ENCODE results near the gene VPS13A. TPM values are rescaled to one million over a fixed set of nuclear protein-coding genes. Genes with fewer than 3 reads are reported as not detected.
A peak's percentile ranks its signal among the peaks of the same experiment; 100 is the strongest.

Gene VPS13A
- 37.8 TPM for total RNA-seq

DNA sequence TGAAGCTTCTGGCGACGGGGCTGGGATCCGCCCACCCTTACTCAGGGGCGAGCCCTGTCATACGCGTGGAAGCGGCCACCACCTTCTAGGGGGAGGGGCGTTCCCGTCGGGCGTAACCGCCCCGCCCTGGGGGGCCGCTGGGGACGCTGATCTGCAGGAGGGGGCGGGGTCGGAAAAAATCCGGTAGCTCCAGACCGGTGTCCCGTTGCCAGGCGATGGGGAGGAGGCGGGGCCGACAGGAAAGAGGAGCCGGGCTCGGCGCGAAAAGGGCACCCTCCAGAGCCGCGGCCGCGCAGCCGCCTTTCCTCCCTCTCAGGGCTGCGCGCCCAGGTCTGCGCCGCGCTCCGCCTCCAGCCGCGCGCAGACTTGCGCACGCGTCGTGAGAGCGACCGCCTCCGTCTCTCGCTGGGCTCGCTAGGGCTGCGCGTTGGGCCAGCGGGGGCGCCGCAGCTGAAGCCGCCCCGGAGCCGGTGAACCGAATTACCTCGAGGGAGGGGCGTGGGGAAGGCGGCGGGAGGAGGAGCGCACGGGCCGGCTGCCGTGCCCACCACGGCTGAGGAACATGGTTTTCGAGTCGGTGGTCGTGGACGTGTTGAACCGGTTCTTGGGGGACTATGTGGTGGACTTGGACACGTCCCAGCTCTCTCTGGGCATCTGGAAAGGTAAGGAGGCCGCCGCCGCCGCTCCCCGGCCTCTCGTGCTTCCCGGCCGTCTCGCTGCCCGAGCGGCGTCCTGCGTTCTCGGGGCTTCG, at the start of gene VPS13A:
Gene VPS13A, plus strand, starts transcription at position 392 of the 751 bp plus-strand sequence. Its CDS starts 171 bp downstream, at position 563.
- no peaks in the 10 kb centered on the region for H3K9me3 ChIP-seq
- intact Hi-C loops (cut with DNase I) = no loop called here
- TF ChIP-seq, protein P1, sequence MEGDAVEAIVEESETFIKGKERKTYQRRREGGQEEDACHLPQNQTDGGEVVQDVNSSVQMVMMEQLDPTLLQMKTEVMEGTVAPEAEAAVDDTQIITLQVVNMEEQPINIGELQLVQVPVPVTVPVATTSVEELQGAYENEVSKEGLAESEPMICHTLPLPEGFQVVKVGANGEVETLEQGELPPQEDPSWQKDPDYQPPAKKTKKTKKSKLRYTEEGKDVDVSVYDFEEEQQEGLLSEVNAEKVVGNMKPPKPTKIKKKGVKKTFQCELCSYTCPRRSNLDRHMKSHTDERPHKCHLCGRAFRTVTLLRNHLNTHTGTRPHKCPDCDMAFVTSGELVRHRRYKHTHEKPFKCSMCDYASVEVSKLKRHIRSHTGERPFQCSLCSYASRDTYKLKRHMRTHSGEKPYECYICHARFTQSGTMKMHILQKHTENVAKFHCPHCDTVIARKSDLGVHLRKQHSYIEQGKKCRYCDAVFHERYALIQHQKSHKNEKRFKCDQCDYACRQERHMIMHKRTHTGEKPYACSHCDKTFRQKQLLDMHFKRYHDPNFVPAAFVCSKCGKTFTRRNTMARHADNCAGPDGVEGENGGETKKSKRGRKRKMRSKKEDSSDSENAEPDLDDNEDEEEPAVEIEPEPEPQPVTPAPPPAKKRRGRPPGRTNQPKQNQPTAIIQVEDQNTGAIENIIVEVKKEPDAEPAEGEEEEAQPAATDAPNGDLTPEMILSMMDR (IDR thresholded peaks at IDR 0.05) = no peak
- TF ChIP-seq POLR2A (IDR thresholded peaks at IDR 0.05) = peak in 1 of 2 donors; percentile 24
- peak; percentile 31 to 71 for TF ChIP-seq POLR2AphosphoS5 (IDR thresholded peaks at IDR 0.05; ENCODE audit: insufficient read depth in 1 of 2, low read depth in 1 of 2)
- peak within 1 kb of the TSS; percentile 87 to 89 for H3K4me3 ChIP-seq
- peaks cover 18% of the 10 kb centered on the region for H3K4me1 ChIP-seq
- peak within 1 kb of the TSS; percentile 85 for H3K27ac ChIP-seq
- H3K36me3 ChIP-seq = no peaks in the 10 kb centered on the region
- H3K27me3 ChIP-seq = no peaks in the 10 kb centered on the region
- DNase-seq (ENCODE audit: extremely low spot score in 2 of 2) = peak in 1 of 2 donors; percentile 91

DNA sequence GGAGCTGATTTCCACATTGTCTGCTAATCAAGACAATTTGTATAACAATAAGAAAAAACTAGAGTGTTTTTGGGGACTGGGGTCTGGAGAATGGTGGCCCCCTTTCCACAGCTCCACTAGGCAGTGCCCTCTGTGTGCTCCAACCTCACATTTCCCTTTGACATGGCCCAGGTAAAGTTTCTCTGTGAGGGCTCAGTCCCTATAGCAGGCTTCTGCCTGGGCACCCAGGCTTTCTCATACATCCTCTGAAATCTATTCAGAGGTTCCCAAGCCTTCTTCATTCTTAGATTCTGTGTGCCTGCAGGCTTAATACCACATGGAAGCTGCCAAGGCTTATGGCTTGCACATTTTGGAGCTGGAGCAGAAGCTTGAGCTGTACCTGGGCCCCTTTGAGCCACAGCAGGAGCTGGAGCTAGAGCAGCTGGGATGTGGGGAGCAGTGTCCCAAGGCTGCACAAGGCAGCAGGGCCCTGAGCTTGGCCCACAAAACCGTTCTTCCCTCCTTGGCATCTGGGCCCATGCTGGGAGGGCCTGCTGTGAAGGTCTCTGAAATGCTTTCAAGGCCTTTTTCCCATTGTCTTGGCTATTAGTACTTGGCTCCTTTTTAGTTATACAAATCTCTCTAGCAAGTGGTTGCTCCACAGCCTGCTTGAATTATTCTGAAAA, 49.1 kb upstream of the VPS13A start:
- TF ChIP-seq POLR2A (IDR thresholded peaks at IDR 0.05) (no peak), POLR2AphosphoS5 (IDR thresholded peaks at IDR 0.05; ENCODE audit: insufficient read depth in 1 of 2, low read depth in 1 of 2) (no peak)
- TF ChIP-seq, protein P1 (IDR thresholded peaks at IDR 0.05) = no peak
- Histone ChIP-seq H3K4me3 (no peak overlapping the region), H3K27me3 (no peaks in the 10 kb centered on the region), H3K4me1 (no peaks in the 10 kb centered on the region), H3K27ac (no peak overlapping the region), H3K9me3 (no peaks in the 10 kb centered on the region), H3K36me3 (no peaks in the 10 kb centered on the region)
- intact Hi-C loops (cut with DNase I) = no loop called here
- no peak for DNase-seq (ENCODE audit: extremely low spot score in 2 of 2)

DNA sequence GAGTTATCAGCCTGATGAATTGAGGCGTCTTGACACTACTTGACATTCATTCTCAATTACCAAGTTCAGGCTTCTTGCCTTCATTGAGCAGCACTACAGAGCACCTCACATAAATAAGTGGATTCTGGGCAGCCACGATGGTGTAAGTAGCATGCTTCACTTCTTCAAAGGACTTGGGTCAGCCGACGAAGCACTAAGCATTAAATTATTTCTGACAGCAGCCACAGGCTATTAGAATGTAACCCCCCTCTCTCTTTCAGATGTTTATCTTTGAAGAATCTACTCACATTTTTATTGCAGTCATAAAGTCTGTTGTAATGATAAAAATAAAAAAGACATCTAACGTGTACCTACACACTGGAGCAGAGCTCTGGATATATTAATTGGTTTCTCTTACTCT, 45.9 kb upstream of the VPS13A start:
- intact Hi-C loops (cut with DNase I) = no loop called here
- Histone ChIP-seq H3K4me3 (no peak overlapping the region), H3K27me3 (no peaks in the 10 kb centered on the region), H3K4me1 (no peaks in the 10 kb centered on the region), H3K27ac (no peak overlapping the region), H3K36me3 (no peaks in the 10 kb centered on the region), H3K9me3 (no peaks in the 10 kb centered on the region)
- TF ChIP-seq POLR2A (IDR thresholded peaks at IDR 0.05) = no peak
- DNase-seq (ENCODE audit: extremely low spot score in 2 of 2) = no peak

DNA sequence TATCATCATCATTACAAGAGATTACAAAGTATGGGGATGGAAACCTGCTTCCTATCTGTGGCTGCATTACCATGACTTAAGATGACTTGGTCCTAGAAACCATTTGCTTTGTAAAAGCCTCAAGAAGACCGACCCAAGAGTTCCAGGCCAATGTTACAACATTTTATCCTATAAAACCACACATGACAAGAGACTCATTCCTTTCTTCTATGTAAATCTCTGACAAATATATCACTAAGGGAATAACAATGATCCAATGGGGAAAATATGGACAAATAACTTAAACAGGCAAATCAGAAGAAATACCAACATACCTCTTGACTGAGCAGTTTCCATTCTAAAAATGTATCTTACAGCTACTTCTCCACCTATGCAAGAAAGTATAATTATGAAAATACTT, 44.3 kb upstream of the VPS13A start:
- intact Hi-C loops (cut with DNase I) = no loop called here
- no peak for DNase-seq (ENCODE audit: extremely low spot score in 2 of 2)
- no peak overlapping the region for H3K27ac ChIP-seq

DNA sequence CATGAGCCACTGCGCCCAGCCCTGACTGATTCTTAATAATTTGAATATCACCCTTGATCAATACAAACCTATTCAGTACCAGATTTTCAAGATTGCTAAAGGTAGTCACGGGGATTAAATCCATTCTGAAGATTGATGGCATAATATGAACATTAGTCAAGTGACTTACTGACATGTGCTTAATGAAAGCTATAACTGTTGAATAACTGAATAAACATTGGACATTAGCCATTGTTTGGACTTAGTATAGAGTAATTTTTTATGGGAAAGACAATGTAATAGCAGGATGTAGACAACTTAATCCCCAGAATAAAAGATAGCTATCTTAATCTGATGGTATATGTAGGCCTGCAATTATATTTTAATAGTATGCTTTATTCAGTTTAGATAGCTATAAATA, 35.0 kb upstream of the VPS13A start:
- Histone ChIP-seq H3K9me3 (no peaks in the 10 kb centered on the region), H3K4me1 (no peaks in the 10 kb centered on the region), H3K27ac (no peak overlapping the region), H3K36me3 (no peaks in the 10 kb centered on the region), H3K27me3 (no peaks in the 10 kb centered on the region), H3K4me3 (no peak overlapping the region)
- TF ChIP-seq POLR2A (IDR thresholded peaks at IDR 0.05) = no peak
- TF ChIP-seq, protein P1 (IDR thresholded peaks at IDR 0.05) = no peak
- no peak for TF ChIP-seq POLR2AphosphoS5 (IDR thresholded peaks at IDR 0.05; ENCODE audit: insufficient read depth in 1 of 2, low read depth in 1 of 2)
- intact Hi-C loops (cut with DNase I) = no loop called here
- DNase-seq (ENCODE audit: extremely low spot score in 2 of 2) = no peak

More for the DNA sequence above, 44.3 kb upstream of the VPS13A start:
- Histone ChIP-seq H3K36me3 (no peaks in the 10 kb centered on the region), H3K9me3 (no peaks in the 10 kb centered on the region), H3K27me3 (no peaks in the 10 kb centered on the region), H3K4me1 (no peaks in the 10 kb centered on the region), H3K4me3 (no peak overlapping the region)
- TF ChIP-seq POLR2A (IDR thresholded peaks at IDR 0.05) (no peak), POLR2AphosphoS5 (IDR thresholded peaks at IDR 0.05; ENCODE audit: insufficient read depth in 1 of 2, low read depth in 1 of 2) (no peak)
- TF ChIP-seq, protein P1 (IDR thresholded peaks at IDR 0.05) = no peak
